ENCODE measurements around the gene CCR5AS.
"Not testable (repeated sequence)": the region's sequence is repeated elsewhere in the genome, so short reads cannot be mapped to it uniquely, and the experiment has no call there.

Gene CCR5AS

GRCh38 chr3:46356276-46356675 is 50.6 kb downstream of the CCR5AS start:
- DNase-seq (ENCODE audit: low read depth in 2 of 2): no peak

- DNase-seq (ENCODE audit: low read depth in 2 of 2): no peak
Measured at GRCh38 chr3:46354984-46355383, 51.9 kb downstream of the CCR5AS start.

- DNase-seq (ENCODE audit: low read depth in 2 of 2): no peak
Measured at GRCh38 chr3:46354478-46354877, 52.4 kb downstream of the CCR5AS start.

- no peak for DNase-seq (ENCODE audit: low read depth in 2 of 2)
Measured at GRCh38 chr3:46353647-46354410, 53.0 kb downstream of the CCR5AS start, which contains the start of gene CCR2. Gene CCR2 (plus strand): TSS chr3:46354111. CDS start chr3:46357528, 3,417 bp downstream.

GRCh38 chr3:46353090-46353489 is 53.8 kb downstream of the CCR5AS start:
- DNase-seq (ENCODE audit: low read depth in 2 of 2): no peak

GRCh38 chr3:46351646-46352045 is 55.2 kb downstream of the CCR5AS start:
- no peak for DNase-seq (ENCODE audit: low read depth in 2 of 2)

GRCh38 chr3:46350262-46350565 is 56.7 kb downstream of the CCR5AS start:
- no peak for DNase-seq (ENCODE audit: low read depth in 2 of 2)

- no peak for DNase-seq (ENCODE audit: low read depth in 2 of 2)
Measured at GRCh38 chr3:46349484-46350261, 57.2 kb downstream of the CCR5AS start.

- DNase-seq (ENCODE audit: low read depth in 2 of 2): no peak
Measured at GRCh38 chr3:46348823-46349482, 57.9 kb downstream of the CCR5AS start.

GRCh38 chr3:46344476-46344875 is 62.4 kb downstream of the CCR5AS start:
- DNase-seq (ENCODE audit: low read depth in 2 of 2): no peak

- no peak for DNase-seq (ENCODE audit: low read depth in 2 of 2)
Measured at GRCh38 chr3:46338840-46339239, 68.0 kb downstream of the CCR5AS start.

- DNase-seq (ENCODE audit: low read depth in 2 of 2): no peak
Measured at GRCh38 chr3:46337911-46338310, 69.0 kb downstream of the CCR5AS start.

- no peak for DNase-seq (ENCODE audit: low read depth in 2 of 2)
Measured at GRCh38 chr3:46335541-46335940, 71.3 kb downstream of the CCR5AS start.

GRCh38 chr3:46334741-46335478 is 72.0 kb downstream of the CCR5AS start:
- no peak for DNase-seq (ENCODE audit: low read depth in 2 of 2)

GRCh38 chr3:46330676-46331075 is 76.2 kb downstream of the CCR5AS start:
- not testable (repeated sequence) for DNase-seq (ENCODE audit: low read depth in 2 of 2)

GRCh38 chr3:46325645-46326300 is 81.1 kb downstream of the CCR5AS start:
- DNase-seq (ENCODE audit: low read depth in 2 of 2): no peak

- no peak for DNase-seq (ENCODE audit: low read depth in 2 of 2)
Measured at GRCh38 chr3:46324036-46324435, 82.8 kb downstream of the CCR5AS start.

GRCh38 chr3:46321461-46322104 is 85.3 kb downstream of the CCR5AS start:
- no peak for DNase-seq (ENCODE audit: low read depth in 2 of 2)

- DNase-seq (ENCODE audit: low read depth in 2 of 2): no peak
Measured at GRCh38 chr3:46318207-46318927, 88.5 kb downstream of the CCR5AS start.

GRCh38 chr3:46316206-46316605 is 90.7 kb downstream of the CCR5AS start:
- no peak for DNase-seq (ENCODE audit: low read depth in 2 of 2)

Measured in stimulated activated CD8-positive, alpha-beta memory T cell treated with anti-CD3 and anti-CD28 coated beads, Interleukin-7, amount 100 ng/mL, for 1 hour (primary cell).